ENCODE measurements around the gene PROSER2. TPM values are rescaled to one million over a fixed set of nuclear protein-coding genes. Genes with fewer than 3 reads are reported as not detected.
A peak's percentile ranks its signal among the peaks of the same experiment; 100 is the strongest.

PROSER2 gene
- total and polyA plus RNA-seq, 2 of the 13 experiments (the other 11 are each of a cell fraction or from before 2014, with no cell fraction given), result 6.9 to 7.7 TPM

- TF ChIP-seq ZNF501 (CRISPR knock-in tag; IDR thresholded peaks at IDR 0.05), result no peak
- 0 out of 2 replicates have a peak, but pooled peaks have one; percentile 30 for TF ChIP-seq ZKSCAN8 (CRISPR knock-in tag; IDR thresholded peaks at IDR 0.05; ENCODE audit: borderline replicate concordance)
- TF ChIP-seq ZNF614 (CRISPR knock-in tag; IDR thresholded peaks at IDR 0.05; ENCODE audit: borderline replicate concordance), result 0 out of 2 replicates have a peak, but pooled peaks have one; percentile 23
- TF ChIP-seq SOX6 (IDR thresholded peaks at IDR 0.05), result no peak
- TF ChIP-seq SOX6 (CRISPR knock-in tag; IDR thresholded peaks at IDR 0.05), result no peak
- TF ChIP-seq, protein P1, sequence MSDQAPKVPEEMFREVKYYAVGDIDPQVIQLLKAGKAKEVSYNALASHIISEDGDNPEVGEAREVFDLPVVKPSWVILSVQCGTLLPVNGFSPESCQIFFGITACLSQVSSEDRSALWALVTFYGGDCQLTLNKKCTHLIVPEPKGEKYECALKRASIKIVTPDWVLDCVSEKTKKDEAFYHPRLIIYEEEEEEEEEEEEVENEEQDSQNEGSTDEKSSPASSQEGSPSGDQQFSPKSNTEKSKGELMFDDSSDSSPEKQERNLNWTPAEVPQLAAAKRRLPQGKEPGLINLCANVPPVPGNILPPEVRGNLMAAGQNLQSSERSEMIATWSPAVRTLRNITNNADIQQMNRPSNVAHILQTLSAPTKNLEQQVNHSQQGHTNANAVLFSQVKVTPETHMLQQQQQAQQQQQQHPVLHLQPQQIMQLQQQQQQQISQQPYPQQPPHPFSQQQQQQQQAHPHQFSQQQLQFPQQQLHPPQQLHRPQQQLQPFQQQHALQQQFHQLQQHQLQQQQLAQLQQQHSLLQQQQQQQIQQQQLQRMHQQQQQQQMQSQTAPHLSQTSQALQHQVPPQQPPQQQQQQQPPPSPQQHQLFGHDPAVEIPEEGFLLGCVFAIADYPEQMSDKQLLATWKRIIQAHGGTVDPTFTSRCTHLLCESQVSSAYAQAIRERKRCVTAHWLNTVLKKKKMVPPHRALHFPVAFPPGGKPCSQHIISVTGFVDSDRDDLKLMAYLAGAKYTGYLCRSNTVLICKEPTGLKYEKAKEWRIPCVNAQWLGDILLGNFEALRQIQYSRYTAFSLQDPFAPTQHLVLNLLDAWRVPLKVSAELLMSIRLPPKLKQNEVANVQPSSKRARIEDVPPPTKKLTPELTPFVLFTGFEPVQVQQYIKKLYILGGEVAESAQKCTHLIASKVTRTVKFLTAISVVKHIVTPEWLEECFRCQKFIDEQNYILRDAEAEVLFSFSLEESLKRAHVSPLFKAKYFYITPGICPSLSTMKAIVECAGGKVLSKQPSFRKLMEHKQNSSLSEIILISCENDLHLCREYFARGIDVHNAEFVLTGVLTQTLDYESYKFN (CRISPR knock-in tag; conservative IDR thresholded peaks at IDR 0.05), result peak; percentile 52; the same call in 1 of the 2 replicates
- peak; percentile 67; the same call in 1 of the 2 replicates for TF ChIP-seq NFIC (IDR thresholded peaks at IDR 0.05; ENCODE audit: low read length)
Observed at GRCh38 chr10:11898033-11898371, 74.8 kb downstream of the PROSER2 start (continued).

GRCh38 chr10:11898372-11899066 lies 75.4 kb downstream of the PROSER2 start:
- WGBS (ENCODE audit: low lambda C conversion rate), result 43% methylated on average over 7 of the region's 20 CpGs
- no peaks in the 10 kb centered on the region for H3K79me2 ChIP-seq (ENCODE audit: insufficient read depth, low read length)
- peak overlapping the region; percentile 72 for H3K4me2 ChIP-seq (ENCODE audit: low read depth, low read length)
- H3K27me3 ChIP-seq (ENCODE audit: control insufficient read depth in 1 of 2, insufficient read depth in 2 of 2, low read length in 2 of 2), result no peaks in the 10 kb centered on the region
- H2AFZ ChIP-seq (ENCODE audit: low read length), result no peak overlapping the region
- BruUV-seq (replicated peaks), result TSS peak; percentile 72
- DNase-seq (ENCODE audit: low spot score), result peak; percentile 89
- ChIA-PET POLR2A (interaction anchor here (0.6 to 2.2 kb wide), 6 partner anchors 14 to 180 kb away, joined by 3 to 9 read pairs (median 3); no protein-coding TSS in a partner anchor), CTCF (ENCODE audit: low intra/inter-chr PET ratio, low total read pairs) (no interaction called here)
- peak overlapping the region in 2 of 3 experiments; percentile 3 to 49; a peak in 3 of 6 replicates for H3K4me3 ChIP-seq (replicated peaks in 1 of 3; ENCODE audit: insufficient read depth in 1 of 3, low read depth in 2 of 3, low read length in 3 of 3)
- no peaks in the 10 kb centered on the region for H4K20me1 ChIP-seq (ENCODE audit: insufficient read depth, low read length)
- peak; percentile 82 for ATAC-seq
- peak overlapping the region; percentile 5; the same call in 1 of the 2 replicates for H3K9ac ChIP-seq (ENCODE audit: insufficient read depth, low read depth, low read length)
- H3K27ac ChIP-seq (ENCODE audit: extremely low read length, insufficient read depth, low read length), result peak overlapping the region; percentile 10
- peaks cover 49% of the 10 kb centered on the region for H3K4me1 ChIP-seq (ENCODE audit: insufficient read depth, low read length)
- intact Hi-C loops (cut with micrococcal nuclease; ENCODE audit: unreplicated experiment) (no loop called here), in situ Hi-C loops (cut with HindIII; ENCODE audit: extremely low pct_ligation_motif_present, low pct_unique_long_range_greater_than_20kb) (no loop called here)
- FAIRE-seq, result no peak
- H3K36me3 ChIP-seq (replicated peaks in 1 of 2; ENCODE audit: control insufficient read depth in 1 of 2, insufficient read depth in 2 of 2, low read length in 2 of 2), result no peaks in the 10 kb centered on the region
- H3K9me3 ChIP-seq (ENCODE audit: low read length), result no peaks in the 10 kb centered on the region
- 0 out of 2 replicates have a peak, but pooled peaks have one; percentile 14 for TF ChIP-seq SPEN (CRISPR knock-in tag; IDR thresholded peaks at IDR 0.05; ENCODE audit: low read depth)
- TF ChIP-seq PHB2 (IDR thresholded peaks at IDR 0.05; ENCODE audit: partially characterized antibody), result no peak
- TF ChIP-seq, protein P2, sequence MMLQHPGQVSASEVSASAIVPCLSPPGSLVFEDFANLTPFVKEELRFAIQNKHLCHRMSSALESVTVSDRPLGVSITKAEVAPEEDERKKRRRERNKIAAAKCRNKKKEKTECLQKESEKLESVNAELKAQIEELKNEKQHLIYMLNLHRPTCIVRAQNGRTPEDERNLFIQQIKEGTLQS (CRISPR knock-in tag; IDR thresholded peaks at IDR 0.05), result peak; percentile 37; the same call in 1 of the 2 replicates
- TF ChIP-seq ZNF333 (CRISPR knock-in tag; IDR thresholded peaks at IDR 0.05; ENCODE audit: borderline replicate concordance), result no peak; the same call in 1 of the 2 replicates
- TF ChIP-seq ZNF484 (CRISPR knock-in tag; IDR thresholded peaks at IDR 0.05; ENCODE audit: borderline replicate concordance, low read depth), result no peak
- TF ChIP-seq NFE2L2 (IDR thresholded peaks at IDR 0.05; ENCODE audit: low read length), result no peak
- TF ChIP-seq MAX (IDR thresholded peaks at IDR 0.05), result peak; percentile 24; the same call in 1 of the 2 replicates
- TF ChIP-seq, protein P1 (CRISPR knock-in tag; conservative IDR thresholded peaks at IDR 0.05), result peak; percentile 35; the same call in 1 of the 2 replicates
- no peak for TF ChIP-seq ARNT (IDR thresholded peaks at IDR 0.05)

Data from HepG2 (cell line).